RWPE2 (cell line): ENCODE measurements around the gene GPR137B.

Experiments
- ATAC-seq: fragments of 200-7000 bp; cut with Tn5 transposase; 3 replicates; pipeline ENCODE4 v1.9.1; 2021; ENCODE audit warnings: low read depth
- DNase-seq: peaks from one replicate; pipeline ENCODE4 v3.0.0-alpha.2; 2020; ENCODE audit warnings: low spot score
- H3K27ac ChIP-seq: fragments of 450-650 bp; 2 replicates; pipeline ENCODE4 v1.5.1; 2017; ENCODE audit warnings: mild to moderate bottlenecking; ENCODE audit not compliant: poor library complexity, severe bottlenecking
- H3K27me3 ChIP-seq: fragments of 250-450 bp; sonication (Bioruptor Pico); 2 replicates; pipeline ENCODE4 v1.5.1; 2021; ENCODE audit warnings: mild to moderate bottlenecking, moderate library complexity; ENCODE audit not compliant: insufficient read depth, poor library complexity, severe bottlenecking
- H3K36me3 ChIP-seq: fragments of 250-450 bp; sonication (Bioruptor Pico); 2 replicates; pipeline ENCODE4 v1.5.1; 2020; ENCODE audit warnings: low read depth, mild to moderate bottlenecking, moderate library complexity
- H3K4me1 ChIP-seq: fragments of 250-450 bp; sonication (Bioruptor Pico); 2 replicates; pipeline ENCODE4 v1.5.1; 2021; ENCODE audit warnings: mild to moderate bottlenecking, moderate library complexity; ENCODE audit not compliant: insufficient read depth, poor library complexity, severe bottlenecking
- H3K4me3 ChIP-seq: fragments of 250-450 bp; sonication (Bioruptor Pico); 2 replicates; pipeline ENCODE4 v1.5.1; 2021; ENCODE audit warnings: mild to moderate bottlenecking, moderate library complexity; ENCODE audit not compliant: severe bottlenecking
- H3K9me3 ChIP-seq: fragments of 250-450 bp; sonication (Bioruptor Pico); 2 replicates; pipeline ENCODE4 v1.5.1; 2021; ENCODE audit warnings: mild to moderate bottlenecking, moderate library complexity; ENCODE audit not compliant: severe bottlenecking
- CTCF ChIP-seq: fragments of 450-650 bp; IDR thresholded peaks from one replicate; pipeline ENCODE4 v1.5.1; 2017; ENCODE audit warnings: mild to moderate bottlenecking, moderate library complexity; ENCODE audit not compliant: poor library complexity, severe bottlenecking

Gene GPR137B

GRCh38 chr1:236143104-236143948 lies 987 bp downstream of the GPR137B start:
- H3K27ac ChIP-seq, result no peak overlapping the region
- DNase-seq, result no peak
- ATAC-seq, result peak; percentile 52
- no peaks in the 10 kb centered on the region for H3K27me3 ChIP-seq
- peak overlapping the region; percentile 86 for H3K4me3 ChIP-seq
- no peaks in the 10 kb centered on the region for H3K9me3 ChIP-seq
- H3K4me1 ChIP-seq, result no peaks in the 10 kb centered on the region
- no peak for TF ChIP-seq CTCF
- no peaks in the 10 kb centered on the region for H3K36me3 ChIP-seq

- no peaks in the 10 kb centered on the region for H3K9me3 ChIP-seq
- TF ChIP-seq CTCF, result no peak
- DNase-seq, result no peak
- H3K4me3 ChIP-seq, result no peak overlapping the region
- ATAC-seq, result no peak
- no peak overlapping the region for H3K27ac ChIP-seq
- no peaks in the 10 kb centered on the region for H3K36me3 ChIP-seq
- no peaks in the 10 kb centered on the region for H3K27me3 ChIP-seq
- no peaks in the 10 kb centered on the region for H3K4me1 ChIP-seq
Observed at GRCh38 chr1:236144033-236144432, 1.7 kb downstream of the GPR137B start.

- DNase-seq (no peak), ATAC-seq (no peak)
- Histone ChIP-seq H3K4me1 (no peaks in the 10 kb centered on the region), H3K27me3 (no peaks in the 10 kb centered on the region), H3K4me3 (no peak overlapping the region), H3K9me3 (no peaks in the 10 kb centered on the region), H3K36me3 (no peaks in the 10 kb centered on the region), H3K27ac (no peak overlapping the region)
- TF ChIP-seq CTCF, result no peak
Observed at GRCh38 chr1:236144446-236145150, 2.3 kb downstream of the GPR137B start.

- TF ChIP-seq CTCF, result no peak
- Histone ChIP-seq H3K36me3 (no peaks in the 10 kb centered on the region), H3K27ac (no peak overlapping the region), H3K4me1 (no peaks in the 10 kb centered on the region), H3K9me3 (no peaks in the 10 kb centered on the region), H3K4me3 (no peak overlapping the region), H3K27me3 (no peaks in the 10 kb centered on the region)
- DNase-seq, result no peak
- no peak for ATAC-seq
Observed at GRCh38 chr1:236147068-236147467, 4.7 kb downstream of the GPR137B start.
